Mucosa of stomach (tissue), 1 donor: Measurements from ENCODE around the gene PILRA.

Experiments used
- H3K27me3 ChIP-seq: one replicate; pipeline ENCODE4 v1.7.0; 2013; ENCODE audit warnings: mild to moderate bottlenecking, low read length; ENCODE audit not compliant: control insufficient read depth, insufficient read depth
- H3K36me3 ChIP-seq: one replicate; pipeline ENCODE4 v1.7.0; 2013; ENCODE audit warnings: low read length; ENCODE audit not compliant: control insufficient read depth, insufficient read depth
- H3K4me1 ChIP-seq: one replicate; pipeline ENCODE4 v1.7.0; 2013; ENCODE audit warnings: mild to moderate bottlenecking, low read length; ENCODE audit not compliant: control insufficient read depth, insufficient read depth
- H3K4me3 ChIP-seq: one replicate; pipeline ENCODE4 v1.7.0; 2013; ENCODE audit warnings: low read length
- H3K9ac ChIP-seq: one replicate; pipeline ENCODE4 v1.7.0; 2013; ENCODE audit warnings: mild to moderate bottlenecking, low read length, moderate library complexity
- H3K9me3 ChIP-seq: one replicate; pipeline ENCODE4 v1.7.0; 2013; ENCODE audit warnings: mild to moderate bottlenecking, low read length, moderate library complexity; ENCODE audit not compliant: control insufficient read depth
- donor health status: Pancreatic carcinoma.

The PILRA gene

DNA sequence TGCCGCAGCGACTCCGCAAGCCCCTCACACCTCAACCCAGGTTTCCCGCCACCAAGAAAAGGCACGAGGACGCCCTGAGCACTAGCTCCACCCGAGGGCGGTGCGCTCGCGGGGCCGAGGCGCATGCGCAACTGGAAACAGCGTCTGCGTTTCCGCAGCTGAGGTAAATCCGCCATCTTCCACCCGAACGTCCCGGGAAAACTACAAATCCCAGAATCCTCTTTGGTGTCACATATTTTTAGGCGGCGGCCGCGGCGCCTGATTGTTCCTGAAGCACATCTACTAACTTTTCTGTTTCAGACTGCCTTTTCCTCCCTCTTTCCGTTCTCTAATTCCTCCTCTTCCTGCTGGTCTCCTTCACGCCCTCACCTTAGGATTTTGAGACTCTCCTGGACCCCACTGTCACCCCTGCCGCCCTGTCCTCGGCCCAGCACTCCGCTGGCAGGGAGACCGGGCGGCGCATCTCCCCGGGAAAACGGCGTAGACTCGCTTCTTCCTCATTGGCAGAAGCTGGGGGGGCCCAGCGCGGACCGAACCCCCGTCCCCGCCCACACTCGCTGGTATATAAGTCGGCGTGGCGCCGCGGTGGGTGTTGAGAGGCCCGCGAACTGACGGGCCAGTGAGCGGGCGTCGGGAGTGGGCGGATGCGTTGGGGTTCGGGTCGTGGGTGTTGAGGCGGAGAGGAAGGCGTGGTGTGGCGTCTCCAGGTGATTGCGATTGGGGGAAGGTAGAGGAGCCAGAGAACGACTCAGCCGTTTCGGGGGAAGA is 55.1 kb downstream of the PILRA start, which contains the start of gene ZCWPW1:
Gene ZCWPW1 (minus strand): TSS at position 505 of the 768 bp plus-strand sequence. CDS start 8,054 bp downstream, outside the sequence.
- H3K27me3 ChIP-seq = no peaks in the 10 kb centered on the region
- peaks cover 21% of the 10 kb centered on the region for H3K4me1 ChIP-seq
- peak within 1 kb of the TSS; percentile 64 for H3K4me3 ChIP-seq
- peak within 1 kb of the TSS; percentile 92 for H3K9ac ChIP-seq
- H3K36me3 ChIP-seq = peaks cover 3% of the 10 kb centered on the region
- H3K9me3 ChIP-seq = no peaks in the 10 kb centered on the region

DNA sequence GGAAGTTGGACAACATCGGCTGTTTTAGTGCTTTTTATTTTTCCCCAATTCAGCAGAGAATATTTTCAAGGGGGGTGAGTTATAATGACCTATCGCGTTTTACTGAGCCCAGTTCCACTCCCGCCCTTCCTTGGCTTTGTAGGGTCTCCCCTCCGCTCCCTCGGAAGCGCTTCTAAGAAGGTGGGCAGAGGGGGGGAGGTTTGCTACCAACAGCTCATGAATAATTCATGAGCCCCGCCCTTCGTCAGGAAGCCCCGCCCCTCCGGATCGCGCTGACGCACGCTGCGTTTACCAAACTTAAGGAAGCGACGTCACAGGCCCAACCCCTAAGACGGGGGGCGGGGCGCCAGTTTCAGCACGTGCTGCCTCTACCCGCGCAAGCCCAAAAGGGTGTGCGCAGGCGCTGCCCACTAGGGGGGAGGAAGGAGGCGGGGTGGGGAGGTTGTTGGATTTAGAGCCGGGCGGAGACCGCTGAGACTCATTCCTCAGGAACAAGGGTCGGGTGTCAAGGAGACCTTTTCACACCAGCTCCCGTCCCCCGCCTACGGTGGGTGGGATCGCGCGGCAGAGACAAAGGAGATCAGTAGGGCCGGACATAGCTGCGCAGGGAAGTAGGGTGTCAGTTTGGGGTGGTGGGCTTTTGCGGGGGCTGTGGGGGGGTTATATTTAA is 55.8 kb downstream of the PILRA start:
- peaks cover 21% of the 10 kb centered on the region for H3K4me1 ChIP-seq
- peaks cover 6% of the 10 kb centered on the region for H3K36me3 ChIP-seq
- peak overlapping the region; percentile 64 for H3K4me3 ChIP-seq
- H3K27me3 ChIP-seq = no peaks in the 10 kb centered on the region
- H3K9me3 ChIP-seq = no peaks in the 10 kb centered on the region
- H3K9ac ChIP-seq = peak overlapping the region; percentile 92

DNA sequence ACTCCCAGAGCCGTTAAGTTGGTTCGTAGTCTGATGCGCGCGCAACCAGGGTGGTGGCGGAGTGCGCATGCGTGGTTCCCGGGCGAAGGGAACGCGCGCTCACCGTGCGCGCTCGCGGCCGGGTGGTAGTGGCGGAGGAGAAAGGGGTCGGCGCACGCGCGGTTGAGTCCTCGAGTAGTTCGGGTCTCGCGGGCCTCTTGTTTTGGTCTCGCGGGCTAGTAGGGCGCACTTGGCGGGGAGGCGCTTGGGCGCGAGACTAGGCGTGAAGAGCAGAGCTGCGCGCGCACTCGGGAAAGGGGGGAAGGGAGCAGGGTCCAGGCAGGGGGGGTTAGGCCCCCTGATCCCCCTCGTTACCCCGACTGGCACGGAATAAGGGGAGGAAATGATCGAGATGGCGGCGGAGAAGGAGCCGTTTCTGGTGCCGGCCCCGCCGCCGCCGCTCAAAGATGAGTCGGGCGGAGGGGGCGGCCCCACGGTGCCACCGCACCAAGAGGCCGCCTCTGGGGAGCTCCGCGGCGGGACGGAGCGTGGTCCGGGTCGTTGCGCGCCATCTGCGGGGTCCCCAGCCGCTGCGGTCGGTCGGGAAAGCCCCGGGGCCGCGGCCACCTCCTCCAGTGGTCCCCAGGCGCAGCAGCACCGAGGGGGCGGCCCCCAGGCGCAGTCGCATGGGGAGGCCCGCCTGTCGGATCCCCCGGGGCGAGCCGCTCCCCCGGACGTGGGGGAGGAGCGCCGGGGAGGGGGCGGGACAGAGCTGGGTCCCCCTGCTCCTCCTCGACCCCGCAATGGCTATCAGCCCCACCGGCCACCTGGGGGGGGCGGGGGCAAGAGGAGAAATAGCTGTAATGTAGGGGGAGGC is 56.6 kb downstream of the PILRA start, which contains the start of gene MEPCE:
Gene MEPCE (plus strand): TSS at position 195 of the 856 bp plus-strand sequence. CDS start 188 bp downstream, at position 383.
- Histone ChIP-seq H3K9me3 (no peaks in the 10 kb centered on the region), H3K4me1 (peaks cover 27% of the 10 kb centered on the region), H3K36me3 (peaks cover 6% of the 10 kb centered on the region), H3K9ac (peak within 1 kb of the TSS; percentile 92), H3K4me3 (peak within 1 kb of the TSS; percentile 64), H3K27me3 (no peaks in the 10 kb centered on the region)

DNA sequence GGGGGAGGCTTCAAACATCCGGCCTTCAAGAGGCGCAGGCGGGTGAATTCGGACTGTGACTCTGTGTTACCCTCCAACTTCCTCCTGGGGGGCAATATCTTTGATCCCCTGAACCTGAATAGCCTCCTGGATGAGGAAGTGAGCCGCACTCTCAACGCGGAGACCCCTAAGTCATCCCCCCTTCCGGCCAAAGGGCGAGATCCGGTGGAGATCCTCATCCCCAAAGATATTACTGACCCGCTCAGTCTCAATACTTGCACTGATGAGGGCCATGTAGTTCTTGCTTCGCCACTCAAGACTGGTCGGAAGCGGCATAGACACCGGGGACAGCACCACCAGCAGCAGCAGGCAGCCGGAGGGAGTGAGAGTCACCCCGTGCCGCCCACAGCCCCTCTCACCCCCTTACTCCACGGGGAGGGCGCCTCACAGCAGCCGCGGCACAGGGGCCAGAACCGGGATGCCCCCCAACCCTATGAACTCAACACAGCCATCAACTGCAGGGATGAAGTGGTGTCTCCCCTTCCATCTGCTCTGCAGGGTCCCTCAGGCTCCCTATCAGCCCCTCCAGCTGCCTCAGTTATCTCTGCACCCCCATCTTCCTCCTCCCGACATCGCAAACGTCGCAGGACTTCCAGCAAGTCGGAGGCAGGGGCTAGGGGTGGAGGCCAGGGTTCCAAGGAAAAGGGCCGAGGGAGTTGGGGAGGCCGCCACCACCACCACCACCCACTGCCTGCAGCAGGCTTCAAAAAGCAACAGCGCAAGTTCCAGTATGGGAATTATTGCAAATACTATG is 57.4 kb downstream of the PILRA start:
- peak overlapping the region; percentile 64 for H3K4me3 ChIP-seq
- peak overlapping the region; percentile 92 for H3K9ac ChIP-seq
- H3K36me3 ChIP-seq = peaks cover 6% of the 10 kb centered on the region
- no peaks in the 10 kb centered on the region for H3K9me3 ChIP-seq
- no peaks in the 10 kb centered on the region for H3K27me3 ChIP-seq
- H3K4me1 ChIP-seq = peaks cover 34% of the 10 kb centered on the region

DNA sequence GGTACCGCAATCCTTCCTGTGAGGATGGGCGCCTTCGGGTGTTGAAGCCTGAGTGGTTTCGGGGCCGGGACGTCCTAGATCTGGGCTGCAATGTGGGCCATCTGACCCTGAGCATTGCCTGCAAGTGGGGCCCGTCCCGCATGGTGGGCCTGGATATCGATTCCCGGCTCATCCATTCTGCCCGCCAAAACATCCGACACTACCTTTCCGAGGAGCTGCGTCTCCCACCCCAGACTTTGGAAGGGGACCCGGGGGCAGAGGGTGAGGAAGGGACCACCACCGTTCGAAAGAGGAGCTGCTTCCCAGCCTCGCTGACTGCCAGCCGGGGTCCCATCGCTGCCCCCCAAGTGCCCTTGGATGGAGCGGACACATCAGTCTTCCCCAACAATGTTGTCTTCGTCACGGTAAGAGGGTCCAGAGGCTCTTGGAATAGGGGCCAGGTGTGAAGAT is 58.0 kb downstream of the PILRA start:
- H3K36me3 ChIP-seq = peaks cover 6% of the 10 kb centered on the region
- H3K4me1 ChIP-seq = peaks cover 34% of the 10 kb centered on the region
- H3K9me3 ChIP-seq = no peaks in the 10 kb centered on the region
- no peak overlapping the region for H3K4me3 ChIP-seq
- H3K9ac ChIP-seq = peak overlapping the region; percentile 92
- H3K27me3 ChIP-seq = no peaks in the 10 kb centered on the region

DNA sequence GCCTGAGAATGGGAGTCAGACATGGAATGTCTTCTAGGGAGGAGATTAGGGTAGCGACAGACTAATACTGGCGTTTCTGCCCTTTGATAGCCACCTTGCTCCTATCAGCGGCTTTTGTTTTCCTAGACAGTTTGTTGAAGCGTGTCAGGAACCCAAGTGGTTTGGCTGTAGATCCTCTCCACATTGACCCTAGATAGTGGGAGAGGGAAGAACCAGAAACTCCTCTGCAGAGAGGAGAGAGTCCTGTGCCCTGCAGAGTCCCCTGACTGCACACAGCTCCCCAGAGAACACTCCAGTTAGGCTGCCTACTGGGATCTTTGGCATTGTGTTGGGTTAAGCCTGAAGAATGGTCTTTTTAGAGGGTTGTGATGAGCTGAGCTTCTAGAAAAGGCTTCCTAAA is 58.8 kb downstream of the PILRA start:
- Histone ChIP-seq H3K9me3 (no peaks in the 10 kb centered on the region), H3K4me3 (no peak overlapping the region), H3K4me1 (peaks cover 38% of the 10 kb centered on the region), H3K36me3 (peaks cover 6% of the 10 kb centered on the region), H3K27me3 (no peaks in the 10 kb centered on the region), H3K9ac (peak overlapping the region; percentile 13)

DNA sequence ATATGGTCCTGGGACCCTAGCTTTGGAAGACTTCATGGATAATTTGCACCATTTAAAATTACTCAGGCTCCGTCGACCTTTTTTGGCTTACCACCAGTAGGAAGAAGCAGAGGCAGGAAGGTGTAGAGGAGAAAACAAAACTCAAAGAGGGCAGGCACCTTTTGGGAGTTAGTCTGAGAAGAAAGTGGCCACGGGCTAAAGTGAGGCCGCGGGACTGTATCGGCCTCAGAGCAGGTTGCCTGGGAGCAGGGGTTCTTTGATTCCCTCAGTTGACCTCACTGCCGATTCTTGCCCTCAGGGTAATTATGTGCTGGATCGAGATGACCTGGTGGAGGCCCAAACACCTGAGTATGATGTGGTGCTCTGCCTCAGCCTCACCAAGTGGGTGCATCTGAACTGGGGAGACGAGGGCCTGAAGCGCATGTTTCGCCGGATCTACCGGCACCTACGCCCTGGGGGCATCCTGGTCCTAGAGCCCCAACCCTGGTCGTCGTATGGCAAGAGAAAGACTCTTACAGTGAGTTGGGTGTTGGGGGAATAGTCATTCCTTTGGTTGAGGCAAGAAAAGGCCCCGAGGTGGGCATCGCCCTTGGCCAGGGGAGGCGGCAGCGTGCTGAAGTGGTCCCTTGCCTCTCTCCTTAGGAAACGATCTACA is 59.5 kb downstream of the PILRA start:
- H3K4me1 ChIP-seq = peaks cover 37% of the 10 kb centered on the region
- H3K9me3 ChIP-seq = no peaks in the 10 kb centered on the region
- H3K9ac ChIP-seq = no peak overlapping the region
- H3K36me3 ChIP-seq = peaks cover 6% of the 10 kb centered on the region
- no peaks in the 10 kb centered on the region for H3K27me3 ChIP-seq
- no peak overlapping the region for H3K4me3 ChIP-seq

DNA sequence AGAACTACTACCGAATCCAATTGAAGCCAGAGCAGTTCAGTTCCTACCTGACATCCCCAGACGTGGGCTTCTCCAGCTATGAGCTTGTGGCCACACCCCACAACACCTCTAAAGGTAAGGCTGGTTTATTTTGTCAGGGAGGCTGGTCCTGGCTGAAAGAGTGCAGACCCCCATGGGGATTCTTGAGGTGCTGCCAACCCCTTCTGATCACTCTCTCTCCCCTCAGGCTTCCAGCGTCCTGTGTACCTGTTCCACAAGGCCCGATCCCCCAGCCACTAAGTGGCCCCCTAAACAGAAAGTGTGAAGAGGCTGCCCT is 59.9 kb downstream of the PILRA start:
- Histone ChIP-seq H3K27me3 (no peaks in the 10 kb centered on the region), H3K4me3 (no peak overlapping the region), H3K9me3 (no peaks in the 10 kb centered on the region), H3K9ac (no peak overlapping the region), H3K4me1 (peaks cover 33% of the 10 kb centered on the region), H3K36me3 (peaks cover 6% of the 10 kb centered on the region)

DNA sequence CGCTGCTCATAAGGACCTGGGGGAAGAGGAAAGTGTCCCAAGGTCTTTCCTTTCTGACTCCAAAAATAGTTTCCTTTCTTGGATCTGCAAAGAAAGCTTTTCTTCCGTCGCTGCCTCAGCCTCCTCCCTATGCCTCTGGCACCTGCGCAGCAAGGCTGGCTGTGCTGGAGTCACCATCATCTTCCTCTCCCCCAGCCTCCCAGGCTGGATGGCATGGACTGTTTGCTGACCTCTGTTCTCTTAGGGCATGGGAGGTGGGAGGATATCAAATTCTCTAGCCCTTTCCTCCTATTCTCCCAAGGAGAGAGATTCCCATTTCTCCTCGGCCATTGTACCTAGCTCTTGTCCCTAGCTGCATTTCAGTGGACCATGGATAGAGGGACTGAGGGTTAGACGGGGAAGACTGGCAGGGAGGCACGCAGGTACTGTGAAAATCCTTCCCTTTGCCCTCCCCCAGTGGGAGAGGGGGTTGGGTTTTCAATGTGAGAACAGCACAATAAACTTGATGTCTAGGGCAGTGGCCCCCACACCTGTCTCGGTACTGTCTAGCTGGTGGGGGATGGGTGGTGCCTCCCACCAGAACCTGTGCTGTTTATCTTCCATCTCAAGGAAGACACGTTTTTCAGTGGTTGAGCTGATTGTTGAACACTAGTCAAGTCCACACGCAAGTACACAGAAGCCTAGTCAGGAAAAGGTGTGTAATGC is 60.5 kb downstream of the PILRA start:
- Histone ChIP-seq H3K9me3 (no peaks in the 10 kb centered on the region), H3K9ac (no peak overlapping the region), H3K4me3 (no peak overlapping the region), H3K36me3 (peaks cover 6% of the 10 kb centered on the region), H3K4me1 (peaks cover 33% of the 10 kb centered on the region), H3K27me3 (no peaks in the 10 kb centered on the region)

DNA sequence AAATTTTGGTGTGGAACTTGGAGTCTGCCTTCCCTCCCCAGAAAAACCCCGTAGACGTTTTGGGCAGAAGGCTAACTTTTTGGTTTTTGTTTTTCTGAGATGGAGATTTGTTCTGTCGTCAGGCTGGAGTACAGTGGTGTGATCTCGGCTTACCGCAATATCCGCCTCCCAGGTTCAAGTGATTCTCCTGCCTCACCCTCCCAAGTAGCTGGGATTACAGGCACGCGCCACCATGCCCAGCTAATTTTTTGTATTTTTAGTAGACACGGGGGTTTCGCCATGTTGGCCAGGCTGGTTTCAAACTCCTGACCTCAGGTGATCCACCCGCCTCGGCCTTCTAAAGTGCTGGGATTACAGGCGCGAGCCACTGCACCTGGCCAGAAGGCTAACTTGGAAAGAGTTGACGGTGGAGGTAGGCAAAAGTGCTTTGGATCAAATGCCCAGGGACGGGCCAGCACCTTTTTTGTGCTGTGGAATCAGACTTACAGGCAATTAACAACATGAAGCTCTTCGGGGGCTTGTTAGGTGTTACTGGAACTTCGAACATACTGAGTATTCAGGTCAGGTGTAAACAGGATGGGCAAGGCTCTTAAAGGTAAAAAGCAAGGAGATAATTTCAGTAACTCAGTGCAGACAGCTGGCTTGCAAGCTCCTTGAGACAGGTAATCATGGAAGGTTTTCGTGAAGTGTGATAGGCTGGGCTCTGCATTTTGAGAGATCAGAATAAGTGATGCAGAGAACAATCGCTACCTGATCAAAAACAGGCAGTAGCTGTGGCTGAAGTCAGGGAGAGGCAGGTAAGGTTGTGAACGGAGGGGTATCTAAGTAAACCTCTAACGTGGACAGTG is 61.2 kb downstream of the PILRA start:
- Histone ChIP-seq H3K27me3 (no peaks in the 10 kb centered on the region), H3K9me3 (no peaks in the 10 kb centered on the region), H3K4me3 (no peak overlapping the region), H3K36me3 (peaks cover 6% of the 10 kb centered on the region), H3K4me1 (peaks cover 33% of the 10 kb centered on the region), H3K9ac (peak overlapping the region; percentile 87)
